OCI-LY7 (cell line): ENCODE results near the gene RPF1.

Experiments
- CTCF ChIP-seq: fragments of 200-600 bp; sonication (generic); conservative IDR thresholded peaks from 2 replicates; pipeline ENCODE4 v1.5.1; 2014; ENCODE audit warnings: mild to moderate bottlenecking, antibody characterized with exemption, low read length, moderate library complexity, mixed read lengths
- EZH2phosphoT487 ChIP-seq: fragments of 200-600 bp; sonication (generic); IDR thresholded peaks from 2 replicates; pipeline ENCODE4 v1.6.1; 2018; ENCODE audit warnings: low read depth, borderline replicate concordance, mild to moderate bottlenecking, mixed run types, antibody characterized with exemption, low read length, moderate library complexity, mixed read lengths

- TF ChIP-seq CTCF (no peak), EZH2phosphoT487 (no peak)
These were observed 48.5 kb upstream of the RPF1 start for GRCh38 chr1:84430546-84430945.
